Activated naive CD8-positive, alpha-beta T cell treated with anti-CD3 and anti-CD28 coated beads, Interleukin-2, amount 10 ng/mL, durations not matched to agents 7 days and 5 days (primary cell): ENCODE results near the gene ATRAID. TPM values are rescaled to one million over a fixed set of nuclear protein-coding genes. Genes with fewer than 3 reads are reported as not detected.

Experiments
- ATAC-seq: fragments of 150-1000 bp; cut with Tn5 transposase; one replicate; pipeline ENCODE4 v1.10.0; 2021; ENCODE audit warnings: low read depth, moderate library complexity
- POLR2A ChIA-PET: fragments of 350-600 bp; sonication (Branson Sonifier 250); formaldehyde crosslinking; loops from one replicate; lab custom pipeline; 2021; ENCODE audit warnings: antibody characterized with exemption; lab: Charles Lee
- DNase-seq: peaks from one replicate; pipeline ENCODE4 v3.0.0; 2021
- H3K27ac Mint-ChIP-seq: one replicate; pipeline ENCODE4 v1.8.0; 2022; ENCODE audit warnings: mild to moderate bottlenecking, mixed read lengths
- H3K27me3 Mint-ChIP-seq: one replicate; pipeline ENCODE4 v1.8.0; 2022; ENCODE audit warnings: mild to moderate bottlenecking, moderate library complexity, mixed read lengths
- H3K36me3 Mint-ChIP-seq: one replicate; pipeline ENCODE4 v1.8.0; 2021; ENCODE audit warnings: mild to moderate bottlenecking, mixed read lengths
- H3K4me1 Mint-ChIP-seq: one replicate; pipeline ENCODE4 v1.8.0; 2021; ENCODE audit warnings: mixed read lengths
- H3K4me3 Mint-ChIP-seq: one replicate; pipeline ENCODE4 v1.8.0; 2022; ENCODE audit warnings: mild to moderate bottlenecking, moderate library complexity, mixed read lengths
- H3K9me3 Mint-ChIP-seq: one replicate; pipeline ENCODE4 v1.8.0; 2021; ENCODE audit warnings: mixed read lengths
- total RNA-seq, 2 experiments: library from RNA; stranded (reverse); gene quantifications; one replicate each; pipeline ENCODE4 v1.2.3, GENCODE V29; 2021

ATRAID gene
- total RNA-seq, 2 experiments from 2014 or later, result 74.9 to 84.6 TPM

GRCh38 chr2:27255660-27256059 is 43.8 kb downstream of the ATRAID start:
- Mint-ChIP-seq H3K4me1 (no peaks in the 10 kb centered on the region), H3K9me3 (no peaks in the 10 kb centered on the region), H3K36me3 (no peaks in the 10 kb centered on the region), H3K4me3 (no peak overlapping the region), H3K27me3 (peaks cover 42% of the 10 kb centered on the region), H3K27ac (no peak overlapping the region)
- POLR2A ChIA-PET, result no interaction called here
- DNase-seq (no peak), ATAC-seq (no peak)

GRCh38 chr2:27256855-27257454 is 45.1 kb downstream of the ATRAID start:
- DNase-seq (no peak), ATAC-seq (no peak)
- POLR2A ChIA-PET, result no interaction called here
- peaks cover 8% of the 10 kb centered on the region for H3K4me1 Mint-ChIP-seq
- H3K27me3 Mint-ChIP-seq, result peaks cover 51% of the 10 kb centered on the region
- H3K36me3 Mint-ChIP-seq, result no peaks in the 10 kb centered on the region
- H3K9me3 Mint-ChIP-seq, result no peaks in the 10 kb centered on the region
- H3K4me3 Mint-ChIP-seq, result no peak overlapping the region
- no peak overlapping the region for H3K27ac Mint-ChIP-seq

GRCh38 chr2:27258051-27258450 is 46.2 kb downstream of the ATRAID start:
- DNase-seq, result no peak
- H3K27ac Mint-ChIP-seq, result no peak overlapping the region
- H3K4me3 Mint-ChIP-seq, result no peak overlapping the region
- peaks cover 51% of the 10 kb centered on the region for H3K27me3 Mint-ChIP-seq
- ATAC-seq, result no peak
- H3K36me3 Mint-ChIP-seq, result no peaks in the 10 kb centered on the region
- H3K9me3 Mint-ChIP-seq, result no peaks in the 10 kb centered on the region
- POLR2A ChIA-PET, result no interaction called here
- H3K4me1 Mint-ChIP-seq, result peaks cover 8% of the 10 kb centered on the region

GRCh38 chr2:27261241-27261925 is 49.5 kb downstream of the ATRAID start:
- peaks cover 22% of the 10 kb centered on the region for H3K4me1 Mint-ChIP-seq
- ATAC-seq (no peak), DNase-seq (no peak)
- no peaks in the 10 kb centered on the region for H3K36me3 Mint-ChIP-seq
- no peaks in the 10 kb centered on the region for H3K9me3 Mint-ChIP-seq
- H3K27me3 Mint-ChIP-seq, result peaks cover 48% of the 10 kb centered on the region
- H3K27ac Mint-ChIP-seq, result no peak overlapping the region
- H3K4me3 Mint-ChIP-seq, result peak overlapping the region; percentile 75
- POLR2A ChIA-PET, result no interaction called here

- Mint-ChIP-seq H3K27me3 (peaks cover 46% of the 10 kb centered on the region), H3K27ac (no peak overlapping the region), H3K4me3 (peak overlapping the region; percentile 75), H3K36me3 (no peaks in the 10 kb centered on the region), H3K9me3 (no peaks in the 10 kb centered on the region), H3K4me1 (peaks cover 22% of the 10 kb centered on the region)
- DNase-seq (no peak), ATAC-seq (no peak)
- POLR2A ChIA-PET, result no interaction called here
Observed at GRCh38 chr2:27261926-27262298, 50.1 kb downstream of the ATRAID start.

GRCh38 chr2:27262379-27263286 is 50.8 kb downstream of the ATRAID start, which contains the start of gene SLC30A3:
Gene SLC30A3, minus strand, starts transcription at chr2:27263047. Its CDS starts 141 bp downstream, at chr2:27262906.
- Mint-ChIP-seq H3K4me1 (peaks cover 22% of the 10 kb centered on the region), H3K9me3 (no peaks in the 10 kb centered on the region), H3K27me3 (peaks cover 46% of the 10 kb centered on the region), H3K4me3 (peak within 1 kb of the TSS; percentile 81), H3K27ac (no peak within 1 kb of the TSS), H3K36me3 (no peaks in the 10 kb centered on the region)
- POLR2A ChIA-PET, result interaction anchor here (0.8 to 1.0 kb wide), 2 partner anchors 14 to 40 kb away, joined by 3 read pairs; no protein-coding TSS in a partner anchor
- peak; percentile 79 for DNase-seq
- peak; percentile 65 for ATAC-seq

GRCh38 chr2:27263287-27264252 is 51.7 kb downstream of the ATRAID start:
- DNase-seq (no peak), ATAC-seq (no peak)
- peaks cover 22% of the 10 kb centered on the region for H3K4me1 Mint-ChIP-seq
- no peaks in the 10 kb centered on the region for H3K36me3 Mint-ChIP-seq
- H3K4me3 Mint-ChIP-seq, result peak overlapping the region; percentile 81
- H3K9me3 Mint-ChIP-seq, result no peaks in the 10 kb centered on the region
- POLR2A ChIA-PET, result interaction anchor here (0.8 to 1.0 kb wide), 2 partner anchors 15 to 39 kb away, joined by 3 read pairs; no protein-coding TSS in a partner anchor
- H3K27me3 Mint-ChIP-seq, result peaks cover 46% of the 10 kb centered on the region
- no peak overlapping the region for H3K27ac Mint-ChIP-seq

GRCh38 chr2:27264253-27264752 is 52.5 kb downstream of the ATRAID start:
- H3K9me3 Mint-ChIP-seq, result no peaks in the 10 kb centered on the region
- no peaks in the 10 kb centered on the region for H3K36me3 Mint-ChIP-seq
- H3K27me3 Mint-ChIP-seq, result peaks cover 41% of the 10 kb centered on the region
- POLR2A ChIA-PET, result interaction anchor here (0.9 kb wide), 1 partner anchor 52 kb away, joined by 3 read pairs; the partner anchor contains the start of genes ATRAID and SLC5A6
- H3K27ac Mint-ChIP-seq, result no peak overlapping the region
- H3K4me1 Mint-ChIP-seq, result peaks cover 22% of the 10 kb centered on the region
- no peak for ATAC-seq
- DNase-seq, result peak; percentile 48
- H3K4me3 Mint-ChIP-seq, result peak overlapping the region; percentile 81

GRCh38 chr2:27264753-27265535 is 53.1 kb downstream of the ATRAID start:
- peak overlapping the region; percentile 68 for H3K4me3 Mint-ChIP-seq
- no peak for ATAC-seq
- H3K27me3 Mint-ChIP-seq, result peaks cover 43% of the 10 kb centered on the region
- peak; percentile 59 for DNase-seq
- peaks cover 22% of the 10 kb centered on the region for H3K4me1 Mint-ChIP-seq
- H3K27ac Mint-ChIP-seq, result no peak overlapping the region
- no peaks in the 10 kb centered on the region for H3K36me3 Mint-ChIP-seq
- POLR2A ChIA-PET, result interaction anchor here (0.5 to 1.2 kb wide), 4 partner anchors 13 to 65 kb away, joined by 3 to 4 read pairs (median 3); partner anchors contain the start of genes ATRAID and SLC5A6
- no peaks in the 10 kb centered on the region for H3K9me3 Mint-ChIP-seq

- H3K27ac Mint-ChIP-seq, result no peak overlapping the region
- no peak overlapping the region for H3K4me3 Mint-ChIP-seq
- DNase-seq, result no peak
- H3K27me3 Mint-ChIP-seq, result peaks cover 40% of the 10 kb centered on the region
- no peak for ATAC-seq
- no peaks in the 10 kb centered on the region for H3K36me3 Mint-ChIP-seq
- no peaks in the 10 kb centered on the region for H3K9me3 Mint-ChIP-seq
- H3K4me1 Mint-ChIP-seq, result peaks cover 22% of the 10 kb centered on the region
- POLR2A ChIA-PET, result interaction anchor here (0.5 to 1.2 kb wide), 3 partner anchors 13 to 65 kb away, joined by 3 to 4 read pairs (median 3); no protein-coding TSS in a partner anchor
Observed at GRCh38 chr2:27265536-27265870, 53.7 kb downstream of the ATRAID start.
